Spleen (tissue), 7 donors: ENCODE results near the gene MTM1.

Experiments used
- CTCF ChIP-seq, 11 experiments: fragments of 200-600 bp in 7 of 11; fragments of 450-650 bp in 4 of 11; sonication (generic) in 4 of 11; IDR thresholded peaks in 8 of 11; conservative IDR thresholded peaks in 3 of 11; 1 replicate in 7 of 11; 2 replicates in 4 of 11; pipeline versions ENCODE4 v1.4.0 to v1.8.0; 2016 to 2021; ENCODE audit warnings: antibody characterized with exemption in 11 of 11, inconsistent platforms in 4 of 11, mild to moderate bottlenecking in 1 of 11
- POLR2A ChIP-seq, 3 donors: fragments of 450-650 bp; IDR thresholded peaks; one replicate each; pipeline ENCODE4 v1.5.1; 2017; ENCODE audit warnings: antibody characterized with exemption in 3 of 3, mild to moderate bottlenecking in 1 of 3
- POLR2AphosphoS5 ChIP-seq, 3 donors: sonication (generic); formaldehyde crosslinking; IDR thresholded peaks; one replicate each; pipeline ENCODE4 v1.5.1; 2017; ENCODE audit warnings: antibody characterized with exemption in 3 of 3
- donor health status: DM: no; HTN: no; CAD: no; lungs with moderate emphysema.
- donor health status: DM: no; HTN: no; CAD: no.
- donor health status: DM: no; HTN: no; CAD: no.

DNA sequence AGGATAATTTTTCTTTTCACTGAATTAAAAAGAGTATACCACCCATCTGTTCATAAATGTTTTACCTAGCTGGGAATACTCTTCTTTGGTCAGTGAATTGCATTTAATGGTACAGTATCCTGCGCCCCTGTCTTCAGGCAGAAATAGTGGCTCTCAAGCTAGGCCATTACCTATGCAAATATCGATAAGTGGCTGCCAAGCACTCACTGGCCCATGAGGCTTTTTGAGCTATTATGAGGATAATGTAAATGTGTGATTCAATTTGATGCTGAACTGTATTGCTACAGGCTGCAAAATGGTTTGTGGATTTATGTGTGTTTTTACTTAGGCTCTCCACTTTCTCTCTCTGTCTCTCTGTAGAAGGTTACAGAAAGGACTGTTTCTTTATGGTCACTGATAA lies 94.7 kb downstream of the MTM1 start:
- TF ChIP-seq CTCF (IDR thresholded peaks at IDR 0.05 in 8 of 11, conservative IDR thresholded peaks at IDR 0.05 in 3 of 11) (no peak), POLR2AphosphoS5 (IDR thresholded peaks at IDR 0.05) (no peak), POLR2A (IDR thresholded peaks at IDR 0.05) (no peak)
